Measurements from ENCODE around the gene IL23R. TPM values are rescaled to one million over a fixed set of nuclear protein-coding genes. Genes with fewer than 3 reads are reported as not detected.

The IL23R gene
- total and polyA plus RNA-seq, 2 experiments from 2014 or later: not detected

- DNase-seq: no peak
- H3K27ac ChIP-seq: no peak overlapping the region
- no peak overlapping the region for H3K4me2 ChIP-seq (ENCODE audit: unreplicated experiment)
- H3K36me3 ChIP-seq (ENCODE audit: low read depth): no peaks in the 10 kb centered on the region
- no peak overlapping the region for H3K9ac ChIP-seq
- no peaks in the 10 kb centered on the region for H4K20me1 ChIP-seq (ENCODE audit: insufficient read depth)
- in situ Hi-C loops (cut with MboI): no loop called here
- no peaks in the 10 kb centered on the region for H3K27me3 ChIP-seq (replicated peaks; ENCODE audit: insufficient read depth)
- no peaks in the 10 kb centered on the region for H3K79me2 ChIP-seq (ENCODE audit: insufficient read depth)
- H3K4me1 ChIP-seq (ENCODE audit: insufficient read depth): peaks cover 17% of the 10 kb centered on the region
- H3K4me3 ChIP-seq: no peak overlapping the region
- peaks cover 15% of the 10 kb centered on the region for H3F3A ChIP-seq (ENCODE audit: insufficient read depth)
- no peaks in the 10 kb centered on the region for H3K9me2 ChIP-seq (ENCODE audit: insufficient read depth)
- TF ChIP-seq EZH2phosphoT487 (IDR thresholded peaks at IDR 0.05; ENCODE audit: insufficient read depth, low read depth) (no peak), EZH2 (IDR thresholded peaks at IDR 0.05; ENCODE audit: insufficient read depth, poor library complexity, severe bottlenecking) (no peak)
- H2AFZ ChIP-seq: no peak overlapping the region
- no peaks in the 10 kb centered on the region for H3K9me3 ChIP-seq (ENCODE audit: low read depth)
- 97 to 98% methylated on average over 2 of the region's 2 CpGs for WGBS, 2 experiments (ENCODE audit: low coverage in 1 of 2, low lambda C conversion rate in 2 of 2, missing lambda C conversion rate in 2 of 2)
Measured at GRCh38 chr1:67133177-67133576, 33.1 kb upstream of the IL23R start.

DNA sequence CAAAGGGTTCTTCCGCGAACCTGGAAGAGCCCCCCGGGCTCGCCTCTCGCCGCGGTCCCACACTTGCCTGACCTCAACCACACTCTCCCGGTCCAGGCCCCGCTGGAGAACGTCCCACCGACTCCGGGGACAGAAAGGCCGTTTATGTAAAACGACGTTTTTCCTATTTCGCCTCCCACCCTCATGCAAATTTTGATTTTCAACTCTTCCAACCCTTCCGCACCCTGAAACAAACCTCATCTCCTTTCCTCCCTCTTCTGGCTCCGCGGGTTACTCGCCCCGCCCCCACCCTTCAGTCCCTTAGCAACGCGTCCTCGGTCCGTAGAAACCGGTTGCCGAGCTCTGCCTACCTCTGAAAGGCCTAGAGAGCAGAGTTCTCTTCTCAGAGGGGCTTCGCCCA lies 31.6 kb upstream of the IL23R start, which contains the start of gene C1orf141:
Gene C1orf141 (minus strand): TSS at position 276 of the 400 bp plus-strand sequence. CDS start 7,730 bp downstream, outside the sequence.
- Histone ChIP-seq H3K79me2 (ENCODE audit: insufficient read depth) (no peaks in the 10 kb centered on the region), H3K27ac (peak within 1 kb of the TSS; percentile 84), H4K20me1 (ENCODE audit: insufficient read depth) (no peaks in the 10 kb centered on the region), H3K27me3 (replicated peaks; ENCODE audit: insufficient read depth) (no peaks in the 10 kb centered on the region), H3F3A (ENCODE audit: insufficient read depth) (peaks cover 15% of the 10 kb centered on the region), H3K4me2 (ENCODE audit: unreplicated experiment) (peak within 1 kb of the TSS; percentile 73), H3K4me3 (peak within 1 kb of the TSS; percentile 56), H3K36me3 (ENCODE audit: low read depth) (no peaks in the 10 kb centered on the region), H3K4me1 (ENCODE audit: insufficient read depth) (peaks cover 17% of the 10 kb centered on the region), H3K9me3 (ENCODE audit: low read depth) (no peaks in the 10 kb centered on the region), H2AFZ (peak within 1 kb of the TSS; percentile 67), H3K9me2 (ENCODE audit: insufficient read depth) (no peaks in the 10 kb centered on the region), H3K9ac (peak within 1 kb of the TSS; percentile 54)
- 10 to 14% methylated on average over 28 of the region's 28 CpGs for WGBS, 2 experiments (ENCODE audit: low coverage in 1 of 2, low lambda C conversion rate in 2 of 2, missing lambda C conversion rate in 2 of 2)
- DNase-seq: peak; percentile 49
- in situ Hi-C loops (cut with MboI): no loop called here
- TF ChIP-seq EZH2phosphoT487 (IDR thresholded peaks at IDR 0.05; ENCODE audit: insufficient read depth, low read depth): no peak

- Histone ChIP-seq H3K27ac (peak overlapping the region; percentile 84), H3K79me2 (ENCODE audit: insufficient read depth) (no peaks in the 10 kb centered on the region), H3K9ac (peak overlapping the region; percentile 54), H3K4me1 (ENCODE audit: insufficient read depth) (peaks cover 17% of the 10 kb centered on the region), H3F3A (ENCODE audit: insufficient read depth) (peaks cover 15% of the 10 kb centered on the region), H3K36me3 (ENCODE audit: low read depth) (no peaks in the 10 kb centered on the region), H3K4me3 (peak overlapping the region; percentile 56), H3K27me3 (replicated peaks; ENCODE audit: insufficient read depth) (no peaks in the 10 kb centered on the region), H4K20me1 (ENCODE audit: insufficient read depth) (no peaks in the 10 kb centered on the region), H2AFZ (peak overlapping the region; percentile 67), H3K9me2 (ENCODE audit: insufficient read depth) (no peaks in the 10 kb centered on the region), H3K4me2 (ENCODE audit: unreplicated experiment) (peak overlapping the region; percentile 73), H3K9me3 (ENCODE audit: low read depth) (no peaks in the 10 kb centered on the region)
- 8 to 19% methylated on average over 2 of the region's 2 CpGs for WGBS, 2 experiments (ENCODE audit: low coverage in 1 of 2, low lambda C conversion rate in 2 of 2, missing lambda C conversion rate in 2 of 2)
- TF ChIP-seq EZH2 (IDR thresholded peaks at IDR 0.05; ENCODE audit: insufficient read depth, poor library complexity, severe bottlenecking) (no peak), EZH2phosphoT487 (IDR thresholded peaks at IDR 0.05; ENCODE audit: insufficient read depth, low read depth) (peak; percentile 89)
- DNase-seq: peak; percentile 93
- in situ Hi-C loops (cut with MboI): no loop called here
Measured at GRCh38 chr1:67135354-67135753, 30.9 kb upstream of the IL23R start.

DNA sequence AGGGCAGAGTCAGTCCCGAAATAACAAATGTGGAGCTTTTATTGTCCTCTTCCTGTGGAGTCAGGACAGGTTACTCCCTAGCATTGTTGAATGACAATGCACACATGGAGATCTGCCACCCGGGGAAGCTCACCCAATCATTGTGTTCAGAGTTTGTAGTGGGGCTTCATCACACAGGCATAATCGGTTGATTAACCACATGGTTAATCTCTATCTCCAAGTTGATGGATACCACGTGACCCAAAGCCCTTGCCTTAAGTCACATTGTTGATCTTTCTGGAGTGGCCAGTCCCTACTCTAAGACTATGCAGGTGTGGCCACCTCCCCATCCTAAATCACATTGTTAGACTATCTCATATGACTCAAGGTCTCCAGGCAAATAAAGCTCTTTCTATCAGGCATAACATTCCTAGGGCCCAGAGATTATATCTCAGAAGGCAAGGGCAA lies 28.9 kb upstream of the IL23R start:
- no peak overlapping the region for H3K27ac ChIP-seq
- H4K20me1 ChIP-seq (ENCODE audit: insufficient read depth): no peaks in the 10 kb centered on the region
- no peak for DNase-seq
- in situ Hi-C loops (cut with MboI): no loop called here
- WGBS, 2 experiments (ENCODE audit: low coverage in 1 of 2, low lambda C conversion rate in 2 of 2, missing lambda C conversion rate in 2 of 2): 82 to 86% methylated on average over 4 of the region's 4 CpGs
- H3K9ac ChIP-seq: no peak overlapping the region
- H3K4me2 ChIP-seq (ENCODE audit: unreplicated experiment): no peak overlapping the region
- no peaks in the 10 kb centered on the region for H3K36me3 ChIP-seq (ENCODE audit: low read depth)
- no peak overlapping the region for H2AFZ ChIP-seq
- H3K4me1 ChIP-seq (ENCODE audit: insufficient read depth): peaks cover 17% of the 10 kb centered on the region
- no peaks in the 10 kb centered on the region for H3K9me2 ChIP-seq (ENCODE audit: insufficient read depth)
- H3F3A ChIP-seq (ENCODE audit: insufficient read depth): peaks cover 15% of the 10 kb centered on the region
- no peaks in the 10 kb centered on the region for H3K9me3 ChIP-seq (ENCODE audit: low read depth)
- H3K4me3 ChIP-seq: no peak overlapping the region
- H3K27me3 ChIP-seq (replicated peaks; ENCODE audit: insufficient read depth): no peaks in the 10 kb centered on the region
- H3K79me2 ChIP-seq (ENCODE audit: insufficient read depth): no peaks in the 10 kb centered on the region
- TF ChIP-seq EZH2 (IDR thresholded peaks at IDR 0.05; ENCODE audit: insufficient read depth, poor library complexity, severe bottlenecking) (no peak), EZH2phosphoT487 (IDR thresholded peaks at IDR 0.05; ENCODE audit: insufficient read depth, low read depth) (no peak)

All from GM23248 (cell line).